NCI-H2107 (cell line): Measurements from ENCODE around the gene SEPTIN3.

Experiments used
- DNase-seq: peaks from one replicate; lab custom pipeline; 2025; lab: John Stamatoyannopoulos, UW

The SEPTIN3 gene

DNA sequence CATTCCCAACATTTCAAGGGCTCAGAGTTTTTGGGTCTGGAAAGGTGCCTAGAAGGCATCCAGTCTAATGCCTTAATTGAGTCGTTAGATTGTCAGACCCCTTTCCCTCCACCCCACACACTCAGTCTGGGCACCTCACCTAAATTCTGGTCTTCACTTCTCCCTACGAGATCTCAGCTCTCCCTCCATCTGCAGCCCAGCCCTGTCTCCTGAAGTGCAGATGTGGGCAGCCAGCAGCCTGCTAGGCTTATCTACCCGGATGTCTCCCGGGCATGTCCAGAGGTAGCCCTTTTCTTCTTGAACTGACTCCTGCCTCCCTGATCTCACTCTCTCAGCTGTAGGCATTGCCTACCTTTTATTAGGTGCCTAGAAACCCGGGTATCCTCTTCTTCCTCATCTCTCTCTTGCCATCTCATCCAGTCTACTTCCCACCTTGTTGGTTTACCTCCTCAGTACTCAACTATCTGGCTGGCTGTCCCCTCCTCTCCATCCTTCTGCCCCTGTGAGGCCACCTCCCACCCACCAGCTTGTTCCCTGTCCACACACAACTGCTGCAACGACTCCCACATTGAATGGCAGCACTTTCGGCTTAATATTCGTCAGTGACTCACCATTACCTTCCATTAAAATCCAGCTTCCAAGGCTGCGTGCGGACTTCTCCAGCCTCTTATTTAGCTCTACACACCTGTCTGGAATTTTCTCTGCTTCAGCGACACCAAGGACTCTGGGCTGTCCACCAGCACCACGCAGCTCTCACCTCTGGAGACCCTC, 6.2 kb downstream of the SEPTIN3 start:
- DNase-seq = no peak

DNA sequence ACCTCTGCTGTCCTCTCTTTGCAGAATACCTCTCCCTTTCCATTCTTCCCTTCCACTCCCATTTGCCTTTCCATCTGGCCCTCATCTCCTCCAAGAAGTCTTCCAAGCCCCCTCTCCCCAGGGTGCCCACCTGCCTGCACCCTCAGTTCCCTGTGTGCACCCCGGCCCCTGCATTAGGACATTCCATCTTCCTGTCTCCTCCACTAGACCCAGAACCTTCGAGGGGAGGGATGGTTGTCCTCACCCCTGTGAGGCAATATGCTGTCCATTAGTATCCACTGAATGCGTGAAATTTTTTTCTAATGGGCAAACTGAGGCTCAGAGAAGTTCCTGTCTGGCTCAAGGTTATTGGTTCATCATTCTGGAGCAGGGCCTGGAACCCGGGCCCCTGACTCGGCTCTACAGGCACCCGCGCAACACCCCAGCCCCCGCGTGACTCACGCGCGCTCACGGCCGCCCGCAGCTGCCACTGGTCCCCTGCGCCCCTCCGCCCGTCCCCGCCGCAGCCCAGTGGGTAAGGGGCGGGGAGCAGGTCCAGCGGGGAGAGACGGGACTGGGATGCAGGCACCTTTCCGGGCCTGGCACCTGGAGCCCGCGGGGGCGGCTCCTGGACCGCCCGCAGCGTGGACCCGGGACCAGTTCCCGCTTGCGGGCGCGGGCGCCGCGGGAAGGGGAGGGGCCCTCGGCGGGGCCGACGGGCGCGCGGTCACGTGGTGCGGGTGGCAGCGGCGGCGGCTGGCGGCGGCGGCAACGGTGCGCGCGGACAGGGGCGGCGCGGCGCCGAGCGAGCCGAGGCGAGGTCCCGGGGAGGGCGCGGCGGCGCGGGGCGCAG, 7.0 kb downstream of the SEPTIN3 start:
- no peak for DNase-seq

GRCh38 chr22:41976961-41977566, 7.8 kb downstream of the SEPTIN3 start:
- no peak for DNase-seq

- DNase-seq = no peak
Measured at GRCh38 chr22:41978732-41979131, 9.5 kb downstream of the SEPTIN3 start.

- no peak for DNase-seq
Measured at GRCh38 chr22:41979423-41980250, 10.4 kb downstream of the SEPTIN3 start.

GRCh38 chr22:41982865-41983264, 13.6 kb downstream of the SEPTIN3 start:
- DNase-seq = no peak

DNA sequence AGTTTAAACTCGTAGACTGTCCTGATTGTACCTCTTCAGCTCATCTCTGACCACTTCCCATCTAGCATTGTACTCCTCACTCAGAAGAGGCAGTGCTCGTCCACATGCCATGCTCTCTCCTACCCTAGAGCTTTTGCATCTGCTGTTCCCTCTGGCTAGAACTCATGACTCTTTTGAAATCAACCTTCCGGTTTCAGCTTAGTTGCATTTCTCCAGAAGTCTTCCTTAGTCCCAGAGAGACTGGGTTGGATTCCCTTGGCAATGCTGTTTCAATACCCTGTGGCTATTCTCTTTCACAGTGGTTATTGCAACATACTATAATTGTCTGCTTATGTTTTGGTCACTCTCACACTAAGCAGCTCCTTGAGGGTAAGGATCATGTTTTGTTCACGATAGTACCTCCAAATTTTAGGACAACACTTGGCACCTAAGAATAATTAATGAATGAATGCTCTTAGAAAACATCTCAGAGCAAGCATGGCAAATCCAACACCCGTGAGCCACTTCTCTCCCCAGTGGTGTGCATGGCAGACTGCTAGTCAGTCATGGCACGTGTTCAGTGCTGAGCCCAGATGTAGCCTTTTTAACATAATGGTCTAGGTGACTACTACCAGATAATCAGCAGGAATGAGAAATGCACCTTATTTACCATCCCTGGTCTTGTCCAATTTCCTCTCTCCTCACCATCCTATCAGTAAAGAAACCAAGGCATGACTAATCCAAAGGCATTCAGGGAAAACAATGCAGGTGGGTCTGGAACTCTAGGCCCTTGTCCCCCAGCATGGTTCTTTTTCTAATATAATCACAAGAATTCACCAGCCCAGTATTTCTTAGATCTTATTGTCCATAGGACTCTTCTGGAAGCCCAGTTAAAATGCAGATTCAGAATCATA, 14.5 kb downstream of the SEPTIN3 start:
- DNase-seq = no peak

DNA sequence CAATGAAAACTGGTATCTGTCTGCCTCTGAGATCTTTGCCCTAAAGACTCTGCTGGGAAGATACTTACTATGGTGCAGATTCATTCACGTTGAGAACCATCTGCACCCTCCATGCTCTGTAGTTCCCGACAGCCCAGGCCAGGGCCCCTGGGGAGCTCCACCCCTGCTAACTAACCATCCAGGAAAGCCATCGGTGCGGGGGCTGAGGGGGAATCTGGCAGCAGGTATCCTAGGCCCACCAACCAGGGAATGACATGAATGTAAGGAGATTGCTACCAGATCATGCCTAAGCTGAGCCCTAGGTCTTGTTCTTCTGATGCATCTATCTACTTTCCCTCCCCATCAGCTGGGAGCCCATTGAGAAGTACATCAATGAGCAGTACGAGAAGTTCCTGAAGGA, 18.0 kb downstream of the SEPTIN3 start:
- DNase-seq = no peak

DNA sequence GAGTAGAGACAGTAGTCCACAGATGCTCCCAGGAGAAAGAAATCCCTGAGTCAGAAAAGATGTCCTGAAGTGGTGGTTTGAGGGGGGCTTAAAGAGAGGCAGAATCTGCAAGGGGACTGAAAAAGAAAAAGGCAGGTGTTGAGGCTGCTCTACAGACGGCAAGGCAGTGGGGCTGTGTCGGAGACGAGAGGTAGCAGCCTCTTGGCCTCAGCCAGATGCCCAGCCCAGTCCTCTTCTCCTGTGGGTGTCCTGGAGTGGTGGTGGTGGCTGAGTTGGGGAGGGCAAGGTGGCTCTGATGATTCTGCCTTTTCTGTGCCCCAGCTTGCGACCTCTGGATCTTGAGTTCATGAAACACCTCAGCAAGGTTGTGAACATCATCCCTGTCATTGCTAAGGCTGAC, 20.0 kb downstream of the SEPTIN3 start:
- no peak for DNase-seq

- no peak for DNase-seq
Measured at GRCh38 chr22:41991111-41991510, 21.9 kb downstream of the SEPTIN3 start.

DNA sequence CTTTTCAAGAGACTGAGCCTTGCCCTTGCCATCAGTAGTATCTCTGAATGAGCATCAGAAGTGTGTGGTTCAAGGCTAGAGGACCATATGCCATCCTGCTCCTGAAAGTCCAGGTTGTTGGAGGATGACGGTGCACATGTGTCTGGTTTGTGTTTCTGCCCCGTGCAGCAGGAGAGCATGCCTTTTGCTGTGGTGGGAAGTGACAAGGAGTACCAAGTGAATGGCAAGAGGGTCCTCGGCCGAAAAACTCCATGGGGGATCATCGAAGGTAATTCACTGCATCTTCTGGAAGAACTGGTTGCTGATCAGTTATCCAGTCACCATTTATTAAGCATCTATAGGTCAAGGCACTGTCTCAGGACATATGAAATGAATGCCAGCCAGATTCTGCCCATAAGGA, 23.3 kb downstream of the SEPTIN3 start:
- DNase-seq = no peak

- no peak for DNase-seq
Measured at GRCh38 chr22:41995211-41995610, 26.0 kb downstream of the SEPTIN3 start.

DNA sequence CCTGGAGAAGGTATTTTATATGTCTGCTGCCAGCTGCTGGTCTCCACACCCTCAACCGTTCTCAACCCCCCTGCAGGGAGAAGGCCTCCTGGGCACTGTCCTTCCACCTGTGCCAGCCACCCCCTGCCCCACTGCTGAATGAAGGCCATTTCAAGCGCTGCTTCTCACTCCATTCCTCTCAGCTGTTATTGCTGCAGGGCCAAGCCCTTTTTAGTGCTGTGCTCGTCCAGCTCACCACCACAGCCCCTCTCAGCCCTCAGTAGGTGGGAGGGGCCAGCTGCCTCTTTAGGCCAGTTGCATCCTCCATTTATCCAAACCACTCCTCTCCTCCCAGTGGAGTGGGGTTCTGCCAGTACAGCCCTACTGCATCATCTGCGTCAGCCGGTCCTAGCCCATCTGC, 27.6 kb downstream of the SEPTIN3 start:
- no peak for DNase-seq

DNA sequence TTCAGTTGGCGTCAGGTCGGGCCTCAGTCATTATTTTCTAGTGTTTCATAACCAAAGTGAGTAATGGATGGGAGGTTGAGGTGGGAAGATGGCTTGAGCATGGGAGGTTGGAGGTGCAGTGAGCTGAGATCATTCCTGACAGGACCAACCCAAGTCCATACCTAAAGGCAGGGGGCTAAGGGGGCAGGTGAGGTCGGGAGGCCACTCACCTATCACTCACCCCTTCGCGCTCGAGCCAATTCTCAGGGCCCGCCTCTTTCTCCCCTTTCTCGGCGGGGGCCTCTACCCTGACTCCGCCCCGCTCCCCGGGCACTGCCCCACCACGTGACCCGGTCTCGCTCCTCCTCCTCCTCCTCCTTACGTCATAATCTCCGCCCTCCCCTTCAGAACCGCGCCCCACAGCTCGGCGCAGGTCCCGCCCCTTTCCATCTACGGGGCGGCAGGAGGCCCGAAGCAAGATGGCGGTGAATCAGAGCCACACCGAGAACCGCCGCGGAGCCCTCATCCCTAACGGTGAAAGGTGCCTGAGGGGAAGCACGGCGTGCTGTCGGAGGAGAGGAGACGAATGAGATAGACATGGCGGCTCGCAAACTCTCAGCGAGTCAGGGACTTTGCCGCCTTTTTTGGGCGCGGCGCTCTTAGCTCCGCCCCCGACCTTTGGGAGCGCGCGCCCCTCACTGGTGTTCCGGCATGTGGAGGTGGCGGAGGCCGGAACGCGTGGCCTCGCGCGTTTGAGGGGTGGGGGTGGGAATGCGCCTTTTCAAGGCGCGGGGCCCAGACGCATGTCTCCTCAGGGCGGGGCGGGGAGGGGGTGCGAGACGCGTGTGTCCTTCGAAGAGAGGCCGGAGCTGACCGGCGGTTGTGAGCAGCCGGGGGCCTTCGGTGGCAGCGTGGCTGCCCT, 29.4 kb downstream of the SEPTIN3 start, which contains the start of gene WBP2NL:
Gene WBP2NL, plus strand, starts transcription at position 428 of the 901 bp plus-strand sequence. Its CDS starts 31 bp downstream, at position 459.
- no peak for DNase-seq

DNA sequence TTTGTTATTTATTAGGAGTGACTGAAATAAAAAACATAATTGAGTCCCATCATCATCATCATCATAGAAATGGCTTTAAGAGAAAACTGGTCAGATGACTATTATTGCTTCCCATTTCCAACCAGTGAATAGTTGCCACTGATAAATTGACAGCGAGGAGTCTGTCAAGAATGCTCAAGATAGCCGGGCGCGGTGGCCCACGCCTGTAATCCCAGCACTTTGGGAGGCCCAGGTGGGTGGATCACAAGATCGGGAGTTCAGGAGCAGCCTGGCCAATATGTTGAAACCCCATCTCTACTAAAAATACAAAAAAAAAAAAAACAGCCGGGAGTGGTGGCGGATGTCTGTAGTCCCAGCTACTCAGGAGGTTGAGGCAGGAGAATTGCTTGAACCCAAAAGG, 31.2 kb downstream of the SEPTIN3 start:
- DNase-seq = no peak

- no peak for DNase-seq
Measured at GRCh38 chr22:42001121-42001520, 31.9 kb downstream of the SEPTIN3 start.

- DNase-seq = no peak
Measured at GRCh38 chr22:42001706-42002105, 32.5 kb downstream of the SEPTIN3 start.

DNA sequence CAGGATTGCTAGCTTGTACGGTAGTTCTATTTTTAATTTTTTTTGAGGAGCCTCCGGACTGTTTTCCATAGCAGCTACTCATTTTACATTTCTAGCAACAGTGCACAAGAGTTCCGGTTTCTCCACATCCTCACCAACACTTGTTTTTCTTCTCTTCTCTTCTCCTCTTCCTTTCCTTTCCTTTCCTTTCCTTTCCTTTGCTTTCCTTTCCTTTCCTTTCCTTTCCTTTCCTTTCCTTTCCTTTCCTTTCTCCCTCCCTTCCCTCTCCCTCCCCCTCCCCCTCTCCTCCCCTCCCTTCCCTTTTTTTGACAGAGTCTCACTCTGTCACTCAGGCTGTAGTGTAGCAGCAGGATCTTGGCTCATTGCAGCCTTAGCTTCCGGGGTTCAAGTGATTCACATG, 38.7 kb downstream of the SEPTIN3 start:
- no peak for DNase-seq

- no peak for DNase-seq
Measured at GRCh38 chr22:42010778-42011177, 41.5 kb downstream of the SEPTIN3 start.

DNA sequence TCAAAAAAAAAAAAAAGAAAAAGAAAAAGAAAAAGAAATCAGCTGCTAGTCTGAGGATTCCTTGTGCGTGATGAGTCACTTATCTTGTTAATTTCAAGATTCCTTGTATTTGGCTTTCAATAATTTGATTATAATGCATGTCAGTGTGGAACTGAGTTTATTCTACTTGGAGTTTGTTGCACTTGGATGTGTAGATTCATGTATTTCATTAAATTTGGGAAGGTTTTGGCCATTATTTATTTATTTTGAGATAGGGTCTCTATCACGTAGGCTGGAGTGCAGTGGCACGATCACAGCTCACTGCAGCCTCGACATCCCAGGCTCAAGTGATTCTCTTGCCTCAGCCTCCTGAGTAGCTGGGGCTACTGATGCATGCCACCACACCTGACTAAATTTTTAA, 44.1 kb downstream of the SEPTIN3 start:
- DNase-seq = no peak
